A673 (cell line): Measurements from ENCODE around the gene TSHZ2. TPM values are rescaled to one million over a fixed set of nuclear protein-coding genes. Genes with fewer than 3 reads are reported as not detected.

Experiments
- BruUV-seq: library from RNA; stranded (reverse); fragments of 400-500 nt; replicated peaks from 2 replicates; lab custom pipeline; 2021; lab: Mats Ljungman, UMichigan
- CTCF ChIA-PET: fragments of 300-600 bp; sonication (Branson Sonifier 250); formaldehyde crosslinking; loops from one replicate; lab custom pipeline; 2022; ENCODE audit warnings: antibody characterized with exemption; lab: Charles Lee
- POLR2A ChIA-PET: fragments of 300-600 bp; sonication (Branson Sonifier 250); formaldehyde crosslinking; loops from one replicate; lab custom pipeline; 2022; ENCODE audit warnings: antibody characterized with exemption; ENCODE audit not compliant: low non-redundant PET; lab: Charles Lee
- DNase-seq: peaks from one replicate; pipeline ENCODE4 v3.0.0-alpha.2; 2015; ENCODE audit warnings: low spot score
- H3K27ac ChIP-seq: fragments of 200-600 bp; sonication (generic); 2 replicates; pipeline ENCODE4 v1.5.1; 2016; ENCODE audit warnings: mixed run types, low read depth, mild to moderate bottlenecking, mixed read lengths, antibody characterized with exemption, low read length; ENCODE audit not compliant: poor library complexity, severe bottlenecking
- H3K27me3 ChIP-seq: fragments of 200-600 bp; sonication (generic); replicated peaks from 2 replicates; pipeline ENCODE4 v1.6.1; 2017; ENCODE audit warnings: mixed run types, low read depth, mild to moderate bottlenecking, mixed read lengths, antibody characterized with exemption, low read length; ENCODE audit not compliant: insufficient read depth, poor library complexity
- H3K36me3 ChIP-seq: fragments of 200-600 bp; sonication (generic); 2 replicates; pipeline ENCODE4 v1.6.1; 2016; ENCODE audit warnings: mixed run types, mild to moderate bottlenecking, mixed read lengths, antibody characterized with exemption, low read length; ENCODE audit not compliant: insufficient read depth, poor library complexity, severe bottlenecking
- H3K4me1 ChIP-seq: fragments of 200-600 bp; sonication (generic); 2 replicates; pipeline ENCODE4 v1.6.1; 2017; ENCODE audit warnings: mixed run types, mild to moderate bottlenecking, mixed read lengths, antibody characterized with exemption, low read length; ENCODE audit not compliant: insufficient read depth, poor library complexity, severe bottlenecking
- H3K4me3 ChIP-seq: fragments of 200-600 bp; sonication (generic); 2 replicates; pipeline ENCODE4 v1.5.1; 2016; ENCODE audit warnings: low read depth, mixed run types, mild to moderate bottlenecking, mixed read lengths, low read length; ENCODE audit not compliant: poor library complexity, severe bottlenecking
- H3K9me3 ChIP-seq: fragments of 200-600 bp; sonication (generic); 2 replicates; pipeline ENCODE4 v1.6.1; 2016; ENCODE audit warnings: mixed run types, low read depth, mild to moderate bottlenecking, mixed read lengths, antibody characterized with exemption, low read length; ENCODE audit not compliant: poor library complexity, severe bottlenecking
- EZH2 ChIP-seq: fragments of 200-600 bp; sonication (generic); IDR thresholded peaks from 2 replicates; pipeline ENCODE4 v1.6.1; 2017; ENCODE audit warnings: borderline replicate concordance, low read depth, mild to moderate bottlenecking, mixed read lengths, antibody characterized with exemption, low read length; ENCODE audit not compliant: poor library complexity, severe bottlenecking
- intact Hi-C: fragments of 100-400 bp; cut with micrococcal nuclease; formaldehyde crosslinking; loops from one replicate; pipeline ENCODE4 v1.10.0; 2022; ENCODE audit not compliant: unreplicated experiment
- total RNA-seq: library from RNA; stranded (reverse); gene quantifications from 2 replicates; pipeline ENCODE4 v1.2.3, GENCODE V29; 2021
- TF ChIP-seq, protein P1 (sequence below): fragments of 300-800, 200-600 bp; sonication (generic); conservative IDR thresholded peaks from 2 replicates; pipeline ENCODE4 v1.5.1; 2017; ENCODE audit warnings: low read depth, mild to moderate bottlenecking, antibody characterized with exemption, low read length, moderate library complexity, mixed read lengths

Gene TSHZ2
- total RNA-seq, 1 experiment from 2014 or later: 4.1 TPM

DNA sequence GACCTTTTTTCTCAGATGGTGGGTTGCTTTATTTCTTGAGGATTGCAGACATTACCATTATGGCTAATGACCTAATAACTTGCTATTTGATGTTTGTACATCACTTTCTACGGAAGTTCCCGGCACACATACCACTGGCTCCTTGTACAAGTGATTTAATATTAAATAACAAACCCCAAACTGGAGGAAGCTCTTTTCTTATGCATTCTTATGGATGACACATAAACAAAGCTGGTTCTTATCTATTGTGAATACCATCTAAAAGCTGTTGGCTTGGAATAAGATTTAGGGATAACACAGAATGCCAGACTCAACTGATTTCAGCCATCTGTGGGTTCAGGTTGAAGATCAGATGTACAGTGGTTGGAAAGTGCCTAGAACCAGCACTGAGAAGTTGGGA is 272.6 kb downstream of the TSHZ2 start:
- H3K4me1 ChIP-seq: no peaks in the 10 kb centered on the region
- POLR2A ChIA-PET: no interaction called here
- no peak overlapping the region for H3K27ac ChIP-seq
- H3K36me3 ChIP-seq: no peaks in the 10 kb centered on the region
- TF ChIP-seq, protein P1, sequence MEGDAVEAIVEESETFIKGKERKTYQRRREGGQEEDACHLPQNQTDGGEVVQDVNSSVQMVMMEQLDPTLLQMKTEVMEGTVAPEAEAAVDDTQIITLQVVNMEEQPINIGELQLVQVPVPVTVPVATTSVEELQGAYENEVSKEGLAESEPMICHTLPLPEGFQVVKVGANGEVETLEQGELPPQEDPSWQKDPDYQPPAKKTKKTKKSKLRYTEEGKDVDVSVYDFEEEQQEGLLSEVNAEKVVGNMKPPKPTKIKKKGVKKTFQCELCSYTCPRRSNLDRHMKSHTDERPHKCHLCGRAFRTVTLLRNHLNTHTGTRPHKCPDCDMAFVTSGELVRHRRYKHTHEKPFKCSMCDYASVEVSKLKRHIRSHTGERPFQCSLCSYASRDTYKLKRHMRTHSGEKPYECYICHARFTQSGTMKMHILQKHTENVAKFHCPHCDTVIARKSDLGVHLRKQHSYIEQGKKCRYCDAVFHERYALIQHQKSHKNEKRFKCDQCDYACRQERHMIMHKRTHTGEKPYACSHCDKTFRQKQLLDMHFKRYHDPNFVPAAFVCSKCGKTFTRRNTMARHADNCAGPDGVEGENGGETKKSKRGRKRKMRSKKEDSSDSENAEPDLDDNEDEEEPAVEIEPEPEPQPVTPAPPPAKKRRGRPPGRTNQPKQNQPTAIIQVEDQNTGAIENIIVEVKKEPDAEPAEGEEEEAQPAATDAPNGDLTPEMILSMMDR: no peak
- TF ChIP-seq EZH2: no peak
- no peaks in the 10 kb centered on the region for H3K27me3 ChIP-seq
- no peak overlapping the region for H3K4me3 ChIP-seq
- BruUV-seq: no TSS peak
- intact Hi-C loops: no loop called here
- H3K9me3 ChIP-seq: no peaks in the 10 kb centered on the region
- DNase-seq: no peak
- CTCF ChIA-PET: no interaction called here

DNA sequence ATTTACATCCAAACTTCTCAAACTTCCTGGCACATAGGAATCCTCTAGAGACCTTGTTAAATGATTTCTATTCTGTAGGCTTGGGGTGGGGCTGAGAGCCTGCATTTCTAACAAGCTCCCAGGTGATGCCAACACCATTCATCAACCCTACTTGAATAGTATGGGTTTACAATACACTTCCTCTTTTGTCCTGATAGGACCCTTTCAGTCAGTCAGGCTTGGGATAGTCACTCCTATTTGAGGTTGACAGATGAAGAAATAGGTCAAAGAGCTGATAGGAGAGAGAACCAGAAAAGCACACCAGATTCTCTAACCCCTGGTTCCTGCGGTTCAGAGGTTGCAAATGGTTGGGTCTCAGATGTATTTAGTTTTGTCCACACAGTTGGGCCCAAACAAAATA is 273.4 kb downstream of the TSHZ2 start:
- BruUV-seq: no TSS peak
- TF ChIP-seq, protein P1: no peak
- no peak for TF ChIP-seq EZH2
- ChIA-PET POLR2A (no interaction called here), CTCF (no interaction called here)
- intact Hi-C loops: no loop called here
- Histone ChIP-seq H3K27me3 (no peaks in the 10 kb centered on the region), H3K36me3 (no peaks in the 10 kb centered on the region), H3K4me3 (no peak overlapping the region), H3K27ac (no peak overlapping the region), H3K9me3 (no peaks in the 10 kb centered on the region), H3K4me1 (no peaks in the 10 kb centered on the region)
- no peak for DNase-seq

DNA sequence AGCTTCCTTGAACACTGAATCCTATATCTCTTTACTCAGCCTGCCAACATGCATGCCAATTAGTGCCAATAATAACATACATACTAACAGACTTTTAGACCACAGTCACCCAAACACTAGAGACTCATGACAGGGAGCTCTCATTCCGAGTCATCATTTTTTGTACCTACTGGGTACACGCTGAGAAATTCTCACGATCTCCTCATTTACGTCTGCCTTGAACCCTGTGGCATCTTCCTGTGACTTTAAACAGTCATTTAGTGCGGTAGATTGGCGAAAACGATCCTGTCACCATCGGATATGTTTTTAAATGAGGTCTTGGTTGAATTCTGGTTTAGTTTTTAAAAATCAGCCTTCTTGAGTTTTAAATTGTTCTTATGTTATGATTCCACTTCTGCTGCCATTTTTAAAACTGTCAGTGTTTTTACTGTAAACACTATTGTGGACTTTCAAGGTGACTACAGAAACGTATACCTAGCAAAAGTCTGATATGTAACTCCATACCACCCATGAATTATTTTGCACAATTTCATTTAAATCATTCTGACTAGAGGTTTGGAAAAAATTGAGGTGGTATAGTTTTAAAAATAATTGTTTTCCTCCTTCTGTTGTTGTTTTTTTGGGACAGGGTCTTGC is 275.4 kb downstream of the TSHZ2 start:
- Histone ChIP-seq H3K27ac (no peak overlapping the region), H3K9me3 (no peaks in the 10 kb centered on the region), H3K4me3 (no peak overlapping the region), H3K36me3 (no peaks in the 10 kb centered on the region), H3K4me1 (no peaks in the 10 kb centered on the region), H3K27me3 (no peaks in the 10 kb centered on the region)
- intact Hi-C loops: no loop called here
- BruUV-seq: no TSS peak
- CTCF ChIA-PET: no interaction called here
- TF ChIP-seq, protein P1: no peak
- TF ChIP-seq EZH2: no peak
- DNase-seq: no peak
- POLR2A ChIA-PET: no interaction called here
